Fibroblast of skin of abdomen (primary cell): ENCODE data around the gene PRR22.
"Not testable (repeated sequence)": the region's sequence is repeated elsewhere in the genome, so short reads cannot be mapped to it uniquely, and the experiment has no call there.

Experiments used
- DNase-seq: peaks from one replicate; pipeline ENCODE4 v3.0.0-alpha.2; 2013

The PRR22 gene

GRCh38 chr19:5749505-5749904 is 35.0 kb downstream of the PRR22 start:
- DNase-seq, result no peak

- not testable (repeated sequence) for DNase-seq
Observed at GRCh38 chr19:5748920-5749319, 35.6 kb downstream of the PRR22 start.

GRCh38 chr19:5744999-5745398 is 39.5 kb downstream of the PRR22 start:
- not testable (repeated sequence) for DNase-seq

GRCh38 chr19:5743630-5744029 is 40.9 kb downstream of the PRR22 start:
- DNase-seq, result no peak

GRCh38 chr19:5742051-5742450 is 42.5 kb downstream of the PRR22 start:
- no peak for DNase-seq

GRCh38 chr19:5738423-5738822 is 46.1 kb downstream of the PRR22 start:
- DNase-seq, result no peak

GRCh38 chr19:5733172-5733571 is 51.4 kb downstream of the PRR22 start:
- not testable (repeated sequence) for DNase-seq
